Activated CD8-positive, alpha-beta T cell treated with anti-CD3 and anti-CD28 coated beads for 36 hours (primary cell): ENCODE data around the gene CABP7. TPM values are rescaled to one million over a fixed set of nuclear protein-coding genes. Genes with fewer than 3 reads are reported as not detected.

Experiments used
- ATAC-seq: fragments of 200-7000 bp; cut with Tn5 transposase; one replicate; pipeline ENCODE4 v1.10.0; 2021; ENCODE audit warnings: mild to moderate bottlenecking, moderate library complexity
- CTCF ChIA-PET: fragments of 350-600 bp; sonication (Branson Sonifier 250); formaldehyde crosslinking; loops from one replicate; lab custom pipeline; 2021; ENCODE audit warnings: antibody characterized with exemption; lab: Charles Lee
- POLR2A ChIA-PET: fragments of 350-600 bp; sonication (Branson Sonifier 250); formaldehyde crosslinking; loops from one replicate; lab custom pipeline; 2021; ENCODE audit warnings: antibody characterized with exemption; lab: Charles Lee
- DNase-seq: peaks from one replicate; pipeline ENCODE4 v3.0.0-alpha.2; 2020
- H3K27ac Mint-ChIP-seq: one replicate; pipeline ENCODE4 v1.8.0; 2021; ENCODE audit warnings: mild to moderate bottlenecking, mixed read lengths
- H3K27me3 Mint-ChIP-seq: one replicate; pipeline ENCODE4 v1.8.0; 2021; ENCODE audit warnings: mixed read lengths
- H3K36me3 Mint-ChIP-seq: one replicate; pipeline ENCODE4 v1.8.0; 2021; ENCODE audit warnings: low read depth, mixed read lengths
- H3K4me1 Mint-ChIP-seq: one replicate; pipeline ENCODE4 v1.8.0; 2021; ENCODE audit warnings: low read depth, mixed read lengths
- H3K4me3 Mint-ChIP-seq: one replicate; pipeline ENCODE4 v1.8.0; 2021; ENCODE audit warnings: mild to moderate bottlenecking, moderate library complexity, mixed read lengths
- H3K9me3 Mint-ChIP-seq: one replicate; pipeline ENCODE4 v1.8.0; 2021; ENCODE audit warnings: mixed read lengths
- intact Hi-C: fragments of 100-400 bp; cut with micrococcal nuclease; formaldehyde crosslinking; loops from one replicate; pipeline ENCODE4 v1.10.0; 2022
- total RNA-seq, 2 experiments: library from RNA; stranded (reverse); gene quantifications; one replicate each; pipeline ENCODE4 v1.2.3, GENCODE V29; 2021
- TF ChIP-seq, protein P1 (sequence below): fragments of 200-600 bp; IDR thresholded peaks from one replicate; pipeline ENCODE4 v1.8.0; 2022; ENCODE audit warnings: antibody characterized with exemption, mild to moderate bottlenecking

The CABP7 gene
- total RNA-seq, 2 experiments from 2014 or later = 0.09 TPM; not detected in 1

DNA sequence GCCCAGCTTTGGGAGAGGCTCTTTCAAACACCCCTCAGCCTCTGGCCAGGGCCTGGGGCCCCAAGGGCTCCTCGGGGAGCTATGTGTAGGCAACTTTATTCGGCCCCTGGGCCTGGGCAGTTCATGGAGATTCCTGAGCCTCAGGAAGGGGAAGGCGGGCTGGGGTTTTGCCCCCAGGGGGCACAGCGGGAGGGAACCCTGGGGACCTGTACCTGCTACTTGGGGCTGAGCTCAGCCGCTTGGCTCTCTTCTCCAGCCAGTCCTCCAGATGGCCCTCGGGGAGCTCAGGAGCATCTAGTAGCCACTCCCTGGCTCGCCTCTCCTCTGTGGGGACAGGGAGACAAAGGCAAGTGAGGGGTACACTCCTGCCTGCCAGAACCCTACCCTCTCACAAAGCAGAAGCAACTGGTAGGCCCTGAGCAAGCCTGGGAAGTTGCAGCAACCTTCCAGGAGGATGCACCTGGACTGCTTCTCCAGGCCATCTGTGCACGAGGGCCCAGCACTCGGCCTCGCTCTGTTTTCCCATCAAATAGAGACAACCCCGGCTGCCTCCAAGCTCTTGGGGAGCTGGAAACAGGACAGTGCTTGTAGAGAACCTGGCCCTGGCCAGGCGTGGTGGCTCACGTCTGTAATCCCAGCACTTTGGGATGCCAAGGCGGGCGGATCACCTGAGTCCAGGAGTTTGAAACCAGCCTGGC lies 18.5 kb downstream of the CABP7 start:
- ChIA-PET CTCF (no interaction called here), POLR2A (no interaction called here)
- Mint-ChIP-seq H3K36me3 (peaks cover 4% of the 10 kb centered on the region), H3K4me1 (peaks cover 4% of the 10 kb centered on the region), H3K4me3 (no peak overlapping the region), H3K27ac (no peak overlapping the region), H3K9me3 (no peaks in the 10 kb centered on the region), H3K27me3 (no peaks in the 10 kb centered on the region)
- intact Hi-C loops = no loop called here
- ATAC-seq (no peak), DNase-seq (no peak)
- TF ChIP-seq, protein P1, sequence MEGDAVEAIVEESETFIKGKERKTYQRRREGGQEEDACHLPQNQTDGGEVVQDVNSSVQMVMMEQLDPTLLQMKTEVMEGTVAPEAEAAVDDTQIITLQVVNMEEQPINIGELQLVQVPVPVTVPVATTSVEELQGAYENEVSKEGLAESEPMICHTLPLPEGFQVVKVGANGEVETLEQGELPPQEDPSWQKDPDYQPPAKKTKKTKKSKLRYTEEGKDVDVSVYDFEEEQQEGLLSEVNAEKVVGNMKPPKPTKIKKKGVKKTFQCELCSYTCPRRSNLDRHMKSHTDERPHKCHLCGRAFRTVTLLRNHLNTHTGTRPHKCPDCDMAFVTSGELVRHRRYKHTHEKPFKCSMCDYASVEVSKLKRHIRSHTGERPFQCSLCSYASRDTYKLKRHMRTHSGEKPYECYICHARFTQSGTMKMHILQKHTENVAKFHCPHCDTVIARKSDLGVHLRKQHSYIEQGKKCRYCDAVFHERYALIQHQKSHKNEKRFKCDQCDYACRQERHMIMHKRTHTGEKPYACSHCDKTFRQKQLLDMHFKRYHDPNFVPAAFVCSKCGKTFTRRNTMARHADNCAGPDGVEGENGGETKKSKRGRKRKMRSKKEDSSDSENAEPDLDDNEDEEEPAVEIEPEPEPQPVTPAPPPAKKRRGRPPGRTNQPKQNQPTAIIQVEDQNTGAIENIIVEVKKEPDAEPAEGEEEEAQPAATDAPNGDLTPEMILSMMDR = no peak

DNA sequence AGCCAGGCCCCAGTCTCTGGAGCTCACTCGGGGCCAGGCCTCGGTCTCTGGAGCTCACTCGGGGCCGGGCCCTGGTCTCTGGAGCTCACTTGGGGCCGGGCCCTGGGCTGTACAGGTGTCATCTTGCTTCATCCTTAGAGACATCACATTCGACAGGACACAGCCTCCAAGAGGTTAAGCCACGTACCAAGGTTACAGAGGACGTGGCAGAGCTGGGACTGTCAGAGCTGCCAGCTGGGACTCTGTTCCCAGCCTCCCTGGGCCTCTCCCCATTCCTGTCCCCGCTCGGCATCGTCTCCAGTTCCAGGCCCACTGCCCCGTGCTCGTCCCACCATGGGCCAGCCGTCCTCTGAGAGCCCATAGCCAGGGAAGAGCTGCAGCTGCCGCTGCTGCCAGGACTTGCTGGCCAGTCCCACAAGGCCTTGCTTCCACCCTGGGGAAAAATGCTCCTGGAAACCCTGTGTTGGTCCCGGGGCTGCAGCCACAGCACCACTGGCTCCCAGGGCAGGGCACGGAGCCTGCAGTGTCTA lies 19.6 kb downstream of the CABP7 start:
- H3K27me3 Mint-ChIP-seq = no peaks in the 10 kb centered on the region
- CTCF ChIA-PET = no interaction called here
- peaks cover 5% of the 10 kb centered on the region for H3K36me3 Mint-ChIP-seq
- intact Hi-C loops = no loop called here
- peaks cover 4% of the 10 kb centered on the region for H3K4me1 Mint-ChIP-seq
- ATAC-seq (no peak), DNase-seq (no peak)
- POLR2A ChIA-PET = no interaction called here
- no peak overlapping the region for H3K4me3 Mint-ChIP-seq
- H3K9me3 Mint-ChIP-seq = no peaks in the 10 kb centered on the region
- no peak overlapping the region for H3K27ac Mint-ChIP-seq
- TF ChIP-seq, protein P1 = no peak

DNA sequence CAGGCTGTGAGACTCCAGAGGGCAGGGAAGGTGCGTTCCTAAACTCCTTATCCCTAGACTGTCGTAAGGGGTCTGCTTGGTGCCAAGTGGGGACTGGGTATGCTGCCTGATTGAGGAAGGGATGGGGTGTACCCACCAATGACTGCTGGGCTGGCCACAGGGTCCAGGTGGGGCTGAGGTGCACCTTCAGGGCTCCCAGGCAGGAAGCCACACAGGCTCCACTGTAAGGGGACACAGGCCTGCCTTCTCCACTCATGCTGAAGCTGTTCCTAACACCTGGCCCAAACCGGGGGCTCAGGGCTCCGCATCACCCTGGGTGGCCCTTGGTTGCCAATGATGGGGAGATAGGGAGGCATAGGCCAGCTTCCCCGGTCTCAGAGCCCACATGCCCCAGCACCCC lies 20.4 kb downstream of the CABP7 start:
- ChIA-PET POLR2A (no interaction called here), CTCF (no interaction called here)
- no peak overlapping the region for H3K27ac Mint-ChIP-seq
- H3K4me1 Mint-ChIP-seq = peaks cover 4% of the 10 kb centered on the region
- no peak overlapping the region for H3K4me3 Mint-ChIP-seq
- no peaks in the 10 kb centered on the region for H3K9me3 Mint-ChIP-seq
- DNase-seq = no peak
- no peaks in the 10 kb centered on the region for H3K27me3 Mint-ChIP-seq
- intact Hi-C loops = no loop called here
- TF ChIP-seq, protein P1 = no peak
- peaks cover 5% of the 10 kb centered on the region for H3K36me3 Mint-ChIP-seq
- ATAC-seq = no peak

DNA sequence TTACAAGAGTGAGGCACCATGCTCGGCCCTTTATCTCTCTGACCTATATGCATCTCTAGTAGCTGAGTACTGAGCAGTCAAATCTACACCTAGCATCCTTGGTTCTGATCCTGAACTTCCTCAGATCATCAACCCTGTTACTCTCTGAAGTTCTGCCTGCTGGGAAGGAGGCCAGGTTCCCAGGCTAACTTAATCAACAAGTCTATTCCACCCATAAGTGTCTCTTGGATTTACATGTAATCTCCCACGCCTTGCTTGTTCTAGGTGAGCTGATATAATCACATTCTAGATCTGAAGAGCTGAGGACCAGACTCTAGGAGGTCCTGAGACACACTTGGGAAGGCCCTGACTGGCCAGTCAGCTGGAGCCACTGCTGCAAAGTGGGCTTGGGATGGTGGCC lies 22.1 kb downstream of the CABP7 start:
- no peak overlapping the region for H3K4me3 Mint-ChIP-seq
- no peak overlapping the region for H3K27ac Mint-ChIP-seq
- peaks cover 4% of the 10 kb centered on the region for H3K4me1 Mint-ChIP-seq
- no peak for DNase-seq
- CTCF ChIA-PET = interaction anchor here (1.2 to 1.5 kb wide), 2 partner anchors 117 to 264 kb away, joined by 3 to 4 read pairs; no protein-coding TSS in a partner anchor
- POLR2A ChIA-PET = no interaction called here
- ATAC-seq = no peak
- intact Hi-C loops = no loop called here
- H3K27me3 Mint-ChIP-seq = no peaks in the 10 kb centered on the region
- H3K36me3 Mint-ChIP-seq = peaks cover 8% of the 10 kb centered on the region
- TF ChIP-seq, protein P1 = no peak
- no peaks in the 10 kb centered on the region for H3K9me3 Mint-ChIP-seq

DNA sequence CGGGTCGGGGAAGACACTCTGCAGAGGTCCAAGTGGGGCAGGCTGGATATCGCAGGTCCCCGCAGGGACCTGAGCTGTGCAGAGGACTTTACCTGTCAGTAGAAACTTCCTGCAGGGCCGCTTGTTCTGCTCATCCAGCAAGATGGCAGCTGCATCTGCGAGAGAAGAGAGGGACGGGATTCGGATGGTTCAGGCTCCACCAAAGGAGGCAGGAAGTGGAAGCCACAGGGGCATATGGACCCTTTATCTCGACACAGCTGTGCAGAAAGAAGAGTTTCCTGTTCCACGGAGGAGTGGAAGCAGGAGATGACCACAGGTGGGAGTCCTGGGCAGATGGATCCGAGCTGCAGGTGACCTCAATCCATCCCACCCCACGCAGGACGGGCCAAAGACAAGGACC lies 22.5 kb downstream of the CABP7 start:
- ChIA-PET POLR2A (no interaction called here), CTCF (interaction anchor here (1.2 to 1.5 kb wide), 3 partner anchors 117 to 346 kb away, joined by 3 to 4 read pairs (median 4); no protein-coding TSS in a partner anchor)
- H3K4me3 Mint-ChIP-seq = no peak overlapping the region
- H3K9me3 Mint-ChIP-seq = no peaks in the 10 kb centered on the region
- H3K27ac Mint-ChIP-seq = no peak overlapping the region
- no peak for DNase-seq
- intact Hi-C loops = no loop called here
- H3K36me3 Mint-ChIP-seq = peaks cover 8% of the 10 kb centered on the region
- no peaks in the 10 kb centered on the region for H3K27me3 Mint-ChIP-seq
- no peak for ATAC-seq
- TF ChIP-seq, protein P1 = no peak
- peaks cover 4% of the 10 kb centered on the region for H3K4me1 Mint-ChIP-seq
